NCI-H1930 (cell line): ENCODE data around the gene MFSD12.
"Not testable (repeated sequence)": the region's sequence is repeated elsewhere in the genome, so short reads cannot be mapped to it uniquely, and the experiment has no call there.

Source experiments
- DNase-seq, 2 experiments: peaks; one replicate each; lab custom pipeline; 2025; lab: John Stamatoyannopoulos, UW

Gene MFSD12

GRCh38 chr19:3522421-3523360, 34.7 kb downstream of the MFSD12 start:
- no peak for DNase-seq

- no peak for DNase-seq
Measured at GRCh38 chr19:3521104-3521445, 36.3 kb downstream of the MFSD12 start.

GRCh38 chr19:3520166-3521103, 37.0 kb downstream of the MFSD12 start:
- no peak for DNase-seq

DNA sequence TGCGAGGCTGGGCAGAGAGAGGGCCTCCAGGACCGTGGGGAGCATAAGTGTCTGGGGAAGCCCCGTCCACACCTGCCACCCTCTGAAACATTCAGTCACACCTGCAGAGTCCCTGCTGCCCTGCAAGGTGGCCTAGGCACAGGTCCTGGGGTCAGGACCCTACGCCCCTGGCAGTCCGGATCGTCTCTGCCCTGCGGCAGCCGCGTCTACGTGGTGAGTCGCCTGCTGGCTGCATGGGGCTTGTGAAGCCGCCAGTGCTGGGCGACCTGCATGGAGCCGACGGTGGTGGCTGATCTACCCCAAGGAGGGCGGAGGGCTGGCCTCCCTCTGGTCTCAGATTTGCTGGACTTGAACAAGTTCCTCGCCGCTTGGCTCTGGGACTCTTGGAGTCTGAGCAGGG, 38.3 kb downstream of the MFSD12 start:
- no peak for DNase-seq

- DNase-seq, result no peak
Measured at GRCh38 chr19:3518659-3519058, 38.7 kb downstream of the MFSD12 start.

DNA sequence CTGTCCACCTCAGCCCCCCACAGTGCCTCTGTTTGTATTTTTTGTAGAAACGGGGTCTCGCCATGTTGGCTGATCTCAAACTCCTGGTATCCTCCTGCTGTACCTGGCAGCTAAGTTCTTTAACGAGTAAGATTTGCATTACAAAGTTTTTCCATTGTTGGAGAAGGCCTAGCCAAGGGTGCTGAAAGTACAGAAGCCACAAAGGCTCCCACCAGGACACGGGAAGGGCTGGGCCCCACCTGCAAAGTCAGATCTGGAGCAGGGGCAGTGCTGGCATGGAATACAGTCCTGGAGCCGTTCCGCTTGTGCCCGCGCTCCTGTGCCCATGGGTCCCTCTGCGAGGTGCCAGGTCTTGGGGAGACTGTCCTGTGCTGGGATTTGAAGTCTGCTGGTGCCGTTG, 39.1 kb downstream of the MFSD12 start:
- no peak for DNase-seq

DNA sequence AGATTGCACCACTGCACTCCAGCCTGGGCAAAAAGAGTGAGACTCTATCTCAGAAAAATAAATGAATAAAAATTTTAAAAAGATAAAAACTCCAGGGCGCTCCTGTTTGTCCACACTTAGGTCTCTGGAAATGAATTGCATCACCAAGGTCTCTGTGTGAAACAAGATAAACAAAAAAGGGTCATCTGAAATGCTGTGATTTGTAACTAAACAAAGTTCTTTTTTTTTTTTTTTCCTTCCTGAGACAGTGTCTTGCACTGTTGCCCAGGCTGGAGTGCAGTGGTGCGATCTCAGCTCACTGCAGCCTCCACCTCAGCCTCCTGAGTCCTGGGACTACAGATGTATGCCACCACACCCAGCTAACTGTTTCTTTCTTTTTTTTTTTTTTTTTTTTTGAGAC, 39.7 kb downstream of the MFSD12 start:
- DNase-seq, result no peak

DNA sequence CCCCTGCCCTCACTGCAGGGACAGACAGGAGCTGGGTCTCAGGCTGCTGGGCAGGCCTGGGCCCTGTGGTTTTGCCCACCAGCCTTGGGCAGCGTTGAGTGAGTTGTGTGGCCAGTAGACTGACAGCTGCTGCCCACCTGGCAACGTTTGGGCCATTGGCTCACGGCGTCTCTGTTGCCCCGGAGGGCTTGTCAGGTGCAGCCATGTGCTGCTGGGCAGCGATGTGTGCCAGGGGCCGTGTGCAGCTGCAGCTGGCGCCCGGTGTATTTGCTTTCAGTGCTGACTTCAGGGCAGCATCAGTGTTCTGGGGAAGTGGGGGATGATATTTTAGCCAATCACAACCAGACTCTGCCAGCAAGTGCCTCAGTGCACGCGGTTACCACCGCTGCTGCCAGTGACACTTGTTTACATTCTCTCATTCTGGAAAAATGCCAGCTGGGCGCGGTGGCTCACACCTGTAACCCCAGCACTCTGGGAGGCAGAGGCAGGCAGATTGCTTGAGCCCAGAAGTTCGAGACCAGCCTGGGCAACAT, 40.6 kb downstream of the MFSD12 start:
- DNase-seq, result no peak

- DNase-seq, result no peak
Measured at GRCh38 chr19:3515891-3516422, 41.4 kb downstream of the MFSD12 start.

DNA sequence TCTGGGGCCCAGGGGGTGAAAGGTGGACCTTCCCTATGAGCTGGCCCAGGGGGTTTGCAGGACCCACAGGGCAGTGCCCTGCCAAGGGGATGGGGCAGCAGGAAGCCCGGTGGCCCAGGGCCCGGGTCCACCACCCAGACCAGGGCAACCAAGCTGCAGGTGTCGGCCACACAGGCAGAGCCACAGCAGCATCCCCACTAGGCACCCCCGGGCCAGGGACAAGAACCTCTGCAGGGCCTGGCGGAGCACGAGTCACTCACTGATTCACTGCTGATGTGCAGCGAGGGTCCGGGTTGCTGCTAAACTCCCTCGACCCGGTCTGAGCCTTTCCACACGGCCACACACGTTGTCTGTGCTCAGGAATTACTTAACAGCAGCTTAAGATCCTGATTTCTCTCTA, 42.5 kb downstream of the MFSD12 start:
- no peak for DNase-seq

DNA sequence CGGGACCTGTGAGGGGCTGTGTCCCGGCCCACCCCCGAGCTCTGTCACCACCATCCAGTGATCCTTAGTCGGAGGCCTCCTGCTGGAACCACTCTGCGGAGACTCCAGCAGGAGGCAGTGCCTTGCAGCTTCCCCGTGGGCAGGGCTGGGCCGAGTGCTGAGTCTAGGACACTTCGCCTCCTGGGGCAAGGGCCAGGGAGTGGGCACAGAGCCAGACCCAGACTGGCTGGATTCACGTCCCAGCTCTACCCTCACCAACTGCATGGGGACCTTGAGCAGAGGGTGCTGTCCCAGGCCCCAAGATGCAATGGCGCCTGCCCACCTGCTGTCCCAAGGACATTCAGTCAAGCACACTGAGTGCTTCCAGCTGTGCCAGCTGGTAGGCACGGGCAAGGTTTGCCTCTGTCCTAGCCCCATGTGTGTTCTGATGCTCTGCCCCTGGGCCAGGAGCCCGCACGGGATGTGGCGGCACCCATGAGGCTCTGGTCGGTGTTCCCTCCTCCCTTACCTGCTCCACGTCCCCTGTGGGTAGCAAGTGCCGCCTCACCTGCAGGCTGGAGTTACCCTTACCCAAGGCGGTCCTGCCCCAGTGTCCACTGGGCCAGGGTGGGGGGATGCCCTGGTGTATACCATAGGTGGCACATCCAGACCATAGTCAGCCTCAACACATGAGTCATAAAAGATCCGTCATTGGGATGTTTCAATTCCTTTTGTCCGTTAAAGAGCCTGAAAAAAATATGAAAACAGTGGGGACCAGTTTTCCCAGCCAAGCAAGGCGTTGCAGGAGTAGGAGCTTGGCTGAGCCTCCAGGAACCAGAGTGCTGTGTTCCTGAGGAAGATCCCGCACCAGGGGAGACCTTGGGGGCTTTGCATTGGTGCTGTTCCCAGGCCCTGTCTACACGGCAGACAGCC, 43.9 kb downstream of the MFSD12 start:
- no peak for DNase-seq

GRCh38 chr19:3512562-3513228, 44.7 kb downstream of the MFSD12 start:
- no peak for DNase-seq

- no peak for DNase-seq
Measured at GRCh38 chr19:3511506-3512251, 45.7 kb downstream of the MFSD12 start.

GRCh38 chr19:3510727-3511126, 46.7 kb downstream of the MFSD12 start:
- no peak for DNase-seq

- no peak for DNase-seq
Measured at GRCh38 chr19:3509566-3509989, 47.8 kb downstream of the MFSD12 start.

- no peak for DNase-seq
Measured at GRCh38 chr19:3508771-3509535, 48.4 kb downstream of the MFSD12 start.

- not testable (repeated sequence) for DNase-seq
Measured at GRCh38 chr19:3508121-3508661, 49.2 kb downstream of the MFSD12 start.

- DNase-seq, result no peak
Measured at GRCh38 chr19:3507371-3508120, 49.8 kb downstream of the MFSD12 start.
